H4 (cell line): Measurements from ENCODE around the gene CDV3. TPM values are rescaled to one million over a fixed set of nuclear protein-coding genes. Genes with fewer than 3 reads are reported as not detected.

Experiments
- DNase-seq: peaks from one replicate; pipeline ENCODE4 v3.0.0-alpha.2; 2015; ENCODE audit warnings: low spot score
- total RNA-seq: library from RNA; depleted of rRNA; stranded (reverse); fragments of >200 nt; shearing (Covaris generic); gene quantifications from 2 replicates; pipeline ENCODE4 v1.2.3, GENCODE V29; 2014; rRNA removed

Gene CDV3
- total RNA-seq, 1 experiment from 2014 or later: 114 TPM

DNA sequence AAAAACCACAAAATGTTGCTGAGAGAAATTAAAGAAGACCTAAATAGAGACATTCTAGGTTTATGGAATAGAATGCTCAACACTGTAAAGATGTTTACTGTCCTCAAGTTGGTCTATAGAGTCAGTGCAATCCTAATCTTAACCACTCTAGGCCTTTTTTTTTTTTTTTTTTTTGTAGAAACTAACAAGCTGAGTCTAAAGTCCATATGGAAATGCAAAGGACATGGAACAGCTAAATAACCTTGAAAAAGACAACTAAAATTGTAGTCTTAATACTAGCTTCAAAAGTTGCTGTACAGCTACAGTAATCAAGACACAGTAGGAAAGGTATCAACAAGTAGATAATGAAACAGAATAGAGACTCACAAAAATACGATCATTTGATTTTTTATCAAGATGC is 32.9 kb downstream of the CDV3 start:
- DNase-seq: no peak

DNA sequence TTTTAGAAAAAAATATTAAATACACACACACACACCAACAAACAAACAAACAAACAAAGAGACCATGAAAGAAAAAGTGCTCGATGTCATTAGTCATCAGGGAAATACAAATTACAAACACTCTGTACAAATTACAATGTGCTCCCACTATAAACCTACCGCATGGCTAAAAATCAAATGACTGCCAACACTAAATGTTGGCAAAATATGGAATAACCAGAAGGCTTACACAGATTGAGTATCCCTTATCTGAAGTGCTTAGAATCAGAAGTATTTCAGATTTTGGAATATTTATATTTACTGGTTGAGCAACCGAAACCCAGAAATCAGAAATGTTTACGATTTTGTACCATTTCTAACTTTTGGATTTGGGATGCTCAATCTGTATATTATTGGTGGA is 33.4 kb downstream of the CDV3 start:
- DNase-seq: no peak

DNA sequence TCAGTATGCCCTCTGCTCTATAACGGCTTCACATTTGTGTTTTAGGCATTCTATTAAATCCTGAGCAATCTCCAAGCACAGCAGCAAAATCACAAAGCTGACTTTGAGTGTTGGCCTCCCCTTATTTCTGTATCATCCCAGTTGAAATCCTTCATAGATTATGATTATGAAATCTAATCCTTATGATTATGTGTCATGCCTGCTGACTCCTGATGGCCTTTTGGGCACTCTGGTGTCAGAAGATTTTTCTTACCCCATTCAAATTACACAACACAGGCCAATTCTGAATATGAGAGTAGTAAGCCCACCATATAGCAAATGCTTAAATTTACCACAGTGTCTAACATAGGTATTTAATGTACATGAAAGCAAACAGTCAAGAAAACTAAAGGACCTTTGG is 34.3 kb downstream of the CDV3 start:
- DNase-seq: no peak

DNA sequence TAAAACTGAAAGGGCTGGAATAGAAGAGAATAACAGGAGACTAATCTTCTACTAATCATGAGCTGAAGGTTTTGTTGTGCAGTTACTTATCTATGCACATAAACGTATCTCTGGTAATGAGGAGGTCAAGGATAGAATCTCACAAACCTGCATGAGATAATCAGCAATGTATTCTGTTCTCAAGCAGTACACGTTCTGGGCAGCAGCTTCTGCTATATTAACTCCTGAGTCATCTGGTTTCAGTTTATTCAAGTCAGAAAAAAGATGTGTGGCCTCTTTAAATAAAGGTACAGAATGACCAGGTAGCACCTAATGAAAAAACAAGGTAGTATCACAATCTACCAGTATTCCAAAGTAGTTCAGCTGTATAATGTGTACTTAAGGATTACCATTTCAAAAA is 34.9 kb downstream of the CDV3 start:
- DNase-seq: no peak

DNA sequence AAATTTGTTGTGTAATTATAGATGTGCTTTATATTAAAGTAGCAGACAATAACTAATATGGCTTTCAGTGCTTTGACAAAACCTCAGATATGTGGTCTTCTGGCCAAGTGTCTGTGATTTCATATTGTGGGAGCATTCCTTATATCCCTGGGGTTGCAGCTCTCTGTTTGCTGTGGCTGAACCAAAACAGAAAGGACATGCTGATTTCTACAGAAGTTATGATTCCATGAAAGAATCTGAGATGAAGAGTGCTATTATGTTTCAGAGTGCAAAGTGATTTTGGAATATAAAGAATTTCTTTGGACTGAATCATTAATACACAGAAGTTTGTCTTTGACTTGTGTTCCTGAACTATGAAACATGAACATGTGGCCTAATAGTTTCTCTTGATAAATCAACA is 36.5 kb downstream of the CDV3 start:
- no peak for DNase-seq

DNA sequence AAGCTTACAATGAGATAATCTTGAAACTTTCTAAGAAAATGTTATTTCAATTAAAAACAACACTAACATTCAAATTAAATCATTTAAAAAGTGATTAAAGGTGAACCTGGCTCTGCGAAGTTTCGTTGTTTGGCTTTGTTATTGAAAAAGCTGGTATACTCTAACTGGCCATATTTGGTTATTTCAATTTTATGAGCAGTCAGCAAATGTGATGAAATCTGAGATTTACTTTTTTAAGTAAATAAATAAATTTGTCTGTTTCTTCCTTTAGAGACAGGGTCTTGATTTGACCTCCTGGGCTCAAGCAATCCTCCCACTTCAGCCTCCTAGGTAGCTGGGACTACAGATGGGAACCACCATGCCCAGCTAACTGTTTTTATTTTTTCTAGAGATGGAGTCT is 38.0 kb downstream of the CDV3 start:
- DNase-seq: no peak

- no peak for DNase-seq
Measured at GRCh38 chr3:133620066-133620784, 46.7 kb downstream of the CDV3 start.

GRCh38 chr3:133627789-133628188 is 54.3 kb downstream of the CDV3 start:
- DNase-seq: no peak

GRCh38 chr3:133629146-133629545 is 55.7 kb downstream of the CDV3 start:
- no peak for DNase-seq

DNA sequence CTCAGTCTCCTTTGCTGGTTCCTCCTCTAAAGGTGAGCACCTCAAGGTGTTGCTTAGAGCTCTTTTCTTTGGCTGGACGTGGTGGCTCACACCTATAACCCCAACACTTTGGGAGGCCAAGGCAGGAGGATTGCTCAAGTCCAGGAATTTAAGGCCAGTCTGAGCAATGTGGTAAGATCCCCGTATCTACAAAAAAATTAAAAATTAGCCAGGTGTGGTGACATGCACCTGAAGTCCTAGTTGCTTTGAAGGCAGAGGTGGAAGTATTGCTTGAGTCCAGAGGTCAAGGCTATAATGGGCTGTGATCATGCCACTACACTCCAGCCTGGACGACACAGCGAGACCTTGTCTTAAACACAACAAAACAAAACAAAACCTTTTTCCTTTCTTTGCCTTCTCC is 60.0 kb downstream of the CDV3 start:
- no peak for DNase-seq

Other genes starting within 250 kb of the CDV3 start
- not detected in 2 replicates for gene BFSP2, start 173.6 kb upstream of the CDV3 start, total RNA-seq
- gene TOPBP1, start 88.3 kb downstream of the CDV3 start, total RNA-seq: 37.7 and 47.0 TPM in 2 replicates
- gene TF, start 172.7 kb downstream of the CDV3 start, total RNA-seq: not detected in 2 replicates
- gene SRPRB, start 232.1 kb downstream of the CDV3 start, total RNA-seq: 77.4 and 98.0 TPM in 2 replicates